Ovary (tissue), 9 donors: ENCODE results near the gene KIF6. TPM values are rescaled to one million over a fixed set of nuclear protein-coding genes. Genes with fewer than 3 reads are reported as not detected.

Source experiments
- DNase-seq, 5 donors: peaks; one replicate each; pipeline ENCODE4 v3.0.0-alpha.2; 2019 to 2020
- H3K27ac ChIP-seq, 2 donors: fragments of 200-600 bp; one replicate each; pipeline versions ENCODE4 v1.5.1 to v1.8.0; 2019 to 2022
- H3K27me3 ChIP-seq: fragments of 200-600 bp; one replicate; pipeline ENCODE4 v1.8.0; 2022
- H3K36me3 ChIP-seq: fragments of 200-600 bp; sonication (generic); one replicate; pipeline ENCODE4 v1.5.1; 2019
- H3K4me1 ChIP-seq: one replicate; pipeline ENCODE4 v1.8.1; 2013; ENCODE audit warnings: mild to moderate bottlenecking, moderate library complexity; ENCODE audit not compliant: insufficient read depth
- H3K4me3 ChIP-seq: fragments of 200-600 bp; sonication (generic); one replicate; pipeline ENCODE4 v1.5.1; 2017
- H3K9me3 ChIP-seq, 2 donors: fragments of 200-600 bp in 1 of 2; sonication (generic) in 1 of 2; one replicate each; pipeline versions ENCODE4 v1.5.1 to v1.8.1; 2013 to 2019; ENCODE audit warnings: mild to moderate bottlenecking in 1 of 2, moderate library complexity in 1 of 2
- EP300 ChIP-seq: sonication (generic); formaldehyde crosslinking; IDR thresholded peaks from one replicate; pipeline ENCODE4 v1.6.1; 2017; ENCODE audit warnings: antibody characterized with exemption
- POLR2A ChIP-seq: fragments of 450-650 bp; IDR thresholded peaks from one replicate; pipeline ENCODE4 v1.6.1; 2017; ENCODE audit warnings: antibody characterized with exemption, mild to moderate bottlenecking, moderate library complexity
- WGBS, 3 donors: extraction: QIAGEN DNeasy Blood & Tissue Kit in 1 of 3; methylation state at CpG; one replicate each; pipeline versions ENCODE4 v1.1.5 to v1.1.7; 2013 to 2017; 5-methylcytosine and 5-hydroxymethylcytosine counted together
- intact Hi-C, 4 donors: fragments of 100-400 bp; cut with DNase I; formaldehyde crosslinking; loops; one replicate each; pipeline versions ENCODE4 v1.11.0 to v1.15.1; 2022 to 2023
- polyA plus RNA-seq, 2 donors: library from polyadenylated mRNA; stranded (reverse); fragments of 200-250 nt in 1 of 2; fragments of 350-450 nt in 1 of 2; fragmentation: Illumina TruSeq in 1 of 2; extraction: RNeasy Lipid Tissue Mini Kit (QIAGEN cat#74804) in 1 of 2; gene quantifications; one replicate each; pipeline ENCODE4 v1.2.3, GENCODE V29; 2013 to 2014
- total RNA-seq, 7 donors: library from RNA; depleted of rRNA in 2 of 7; stranded (reverse); fragments of >200 nt in 2 of 7; fragmentation: NEBNext Ultra II Directional in 3 of 7; extraction: Animal tissue kit (Norgen Biotek cat#: 25700) in 3 of 7; gene quantifications; one replicate each; pipeline versions ENCODE4 v1.1.0 to v1.2.4, GENCODE V29; 2016 to 2023
- TF ChIP-seq, protein P1 (sequence below), 3 donors: fragments of 450-650 bp in 2 of 3; fragments of 200-600 bp in 1 of 3; IDR thresholded peaks; one replicate each; pipeline versions ENCODE4 v1.5.1 to v1.8.0; 2016 to 2022; ENCODE audit warnings: antibody characterized with exemption in 3 of 3, mild to moderate bottlenecking in 1 of 3
- donor health status: DM: no; HTN: no; CAD: no; lungs with moderate emphysema.
- donor health status: DM: no; HTN: no; CAD: no.
- donor health status: Bipolar disorder and iron deficiency.
- donor health status: DM: yes; HTN: yes; CAD: no.
- donor health status: DM: no; HTN: no; CAD: no.
- donor health status: DM: yes; HTN: yes; CAD: no.

Gene KIF6
- total and polyA plus RNA-seq, 9 donors = 0.12 to 2.1 (median 0.82) TPM

DNA sequence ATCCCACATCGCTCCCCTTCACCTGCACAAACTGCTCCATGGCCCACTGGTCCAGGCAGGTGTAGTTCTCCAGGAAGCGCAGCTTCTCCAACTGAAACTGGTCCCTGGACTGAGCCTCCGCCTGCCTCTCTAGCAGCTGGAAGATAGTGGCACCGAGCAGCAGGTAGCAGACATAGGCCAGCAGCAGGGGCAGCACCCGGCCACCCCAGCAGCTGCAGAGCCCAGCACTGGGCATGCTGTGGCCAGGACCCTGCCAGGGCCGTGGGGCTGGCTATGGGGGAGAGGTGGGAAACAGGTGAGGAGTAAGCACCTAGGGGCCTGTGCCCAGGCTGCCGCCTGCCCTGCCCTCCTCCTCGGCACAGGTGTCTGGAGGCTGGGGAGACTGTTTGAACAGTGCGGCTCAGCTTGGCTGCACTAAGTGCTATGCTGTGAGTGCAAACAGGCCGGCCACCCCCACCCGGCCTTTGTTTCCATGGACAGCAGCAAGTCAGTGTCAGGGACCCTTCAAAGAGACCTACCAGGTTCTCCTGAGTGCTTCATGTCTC, 402.8 kb downstream of the KIF6 start, which contains the start of gene KCNK16:
KCNK16 (minus strand) TSS at position 397 of the 545 bp plus-strand sequence; CDS start at position 235, 162 bp downstream.
- H3K36me3 ChIP-seq = no peaks in the 10 kb centered on the region
- H3K27ac ChIP-seq = no peak within 1 kb of the TSS
- no peak for DNase-seq
- H3K9me3 ChIP-seq = no peaks in the 10 kb centered on the region
- no peak within 1 kb of the TSS for H3K4me3 ChIP-seq
- no peaks in the 10 kb centered on the region for H3K4me1 ChIP-seq
- intact Hi-C loops = no loop called here
- WGBS, 3 donors = 71 to 89% (median 89%) methylated on average over 11 of the region's 11 CpGs
- TF ChIP-seq EP300 (no peak), POLR2A (no peak)
- TF ChIP-seq, protein P1, sequence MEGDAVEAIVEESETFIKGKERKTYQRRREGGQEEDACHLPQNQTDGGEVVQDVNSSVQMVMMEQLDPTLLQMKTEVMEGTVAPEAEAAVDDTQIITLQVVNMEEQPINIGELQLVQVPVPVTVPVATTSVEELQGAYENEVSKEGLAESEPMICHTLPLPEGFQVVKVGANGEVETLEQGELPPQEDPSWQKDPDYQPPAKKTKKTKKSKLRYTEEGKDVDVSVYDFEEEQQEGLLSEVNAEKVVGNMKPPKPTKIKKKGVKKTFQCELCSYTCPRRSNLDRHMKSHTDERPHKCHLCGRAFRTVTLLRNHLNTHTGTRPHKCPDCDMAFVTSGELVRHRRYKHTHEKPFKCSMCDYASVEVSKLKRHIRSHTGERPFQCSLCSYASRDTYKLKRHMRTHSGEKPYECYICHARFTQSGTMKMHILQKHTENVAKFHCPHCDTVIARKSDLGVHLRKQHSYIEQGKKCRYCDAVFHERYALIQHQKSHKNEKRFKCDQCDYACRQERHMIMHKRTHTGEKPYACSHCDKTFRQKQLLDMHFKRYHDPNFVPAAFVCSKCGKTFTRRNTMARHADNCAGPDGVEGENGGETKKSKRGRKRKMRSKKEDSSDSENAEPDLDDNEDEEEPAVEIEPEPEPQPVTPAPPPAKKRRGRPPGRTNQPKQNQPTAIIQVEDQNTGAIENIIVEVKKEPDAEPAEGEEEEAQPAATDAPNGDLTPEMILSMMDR (IDR thresholded peaks at IDR 0.05) = no peak
- no peaks in the 10 kb centered on the region for H3K27me3 ChIP-seq

DNA sequence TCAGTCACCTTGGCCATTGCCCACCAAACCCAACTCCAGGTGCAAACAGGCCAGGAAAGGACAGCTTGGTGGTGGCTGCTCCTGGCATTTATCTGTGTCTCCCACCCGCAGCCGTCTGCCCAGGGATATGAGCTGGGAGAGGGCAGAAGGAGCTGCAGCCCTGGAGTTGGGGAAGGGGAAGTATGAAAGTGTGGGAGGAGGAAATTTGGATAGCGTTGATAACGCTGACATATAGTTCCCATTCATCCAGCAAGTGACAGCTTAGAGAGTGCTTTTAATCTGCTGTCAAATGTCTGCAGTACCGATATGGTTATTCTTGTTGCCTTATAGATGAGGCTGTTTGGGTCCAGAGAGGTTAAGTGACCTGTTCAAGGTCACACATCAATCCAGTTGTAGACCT, 403.4 kb downstream of the KIF6 start:
- Histone ChIP-seq H3K4me1 (no peaks in the 10 kb centered on the region), H3K4me3 (no peak overlapping the region), H3K27me3 (no peaks in the 10 kb centered on the region), H3K9me3 (no peaks in the 10 kb centered on the region), H3K27ac (no peak overlapping the region), H3K36me3 (no peaks in the 10 kb centered on the region)
- no peak for TF ChIP-seq EP300
- TF ChIP-seq, protein P1 (IDR thresholded peaks at IDR 0.05) = no peak
- no peak for DNase-seq
- whole genome bisulfite sequencing, 3 donors = 45 to 61% (median 48%) methylated on average over 5 of the region's 5 CpGs
- intact Hi-C loops = no loop called here

DNA sequence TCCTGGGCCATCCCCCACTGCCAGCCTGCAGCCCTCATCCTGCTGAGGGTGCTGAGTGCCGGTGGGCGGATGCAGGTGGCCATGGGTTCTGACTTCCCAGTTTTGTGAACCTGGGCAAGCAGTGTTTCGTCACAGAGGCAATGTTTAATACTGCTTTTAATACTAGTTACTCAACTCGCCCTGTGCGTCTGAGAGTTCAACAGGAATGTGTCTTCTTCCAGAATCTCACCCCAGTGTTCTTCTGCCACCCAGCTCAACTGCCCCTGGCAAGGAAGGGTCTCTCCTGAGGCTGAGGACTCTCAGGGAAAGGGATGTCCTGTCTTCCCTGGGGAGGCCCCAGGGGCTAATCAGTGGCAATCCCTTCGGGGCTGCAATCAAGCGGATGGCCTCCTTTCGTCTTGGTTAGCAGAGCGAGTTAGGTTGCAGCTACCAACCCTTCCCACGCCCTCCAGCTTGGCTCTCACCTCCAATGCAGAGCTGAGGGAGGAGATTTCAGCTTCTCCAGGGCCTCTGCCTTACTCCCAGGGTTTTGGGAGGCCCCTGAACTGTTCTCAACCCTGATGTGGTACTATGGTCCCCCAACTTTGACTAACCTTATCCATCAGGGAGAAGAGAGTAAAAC, 404.7 kb downstream of the KIF6 start:
- H3K4me1 ChIP-seq = no peaks in the 10 kb centered on the region
- no peak for TF ChIP-seq POLR2A
- no peak for TF ChIP-seq EP300
- TF ChIP-seq, protein P1 (IDR thresholded peaks at IDR 0.05) = no peak
- WGBS, 3 donors = 73 to 84% (median 77%) methylated on average over 10 of the region's 10 CpGs
- DNase-seq = no peak
- intact Hi-C loops = no loop called here
- H3K27ac ChIP-seq = no peak overlapping the region
- H3K4me3 ChIP-seq = no peak overlapping the region
- no peaks in the 10 kb centered on the region for H3K36me3 ChIP-seq
- H3K9me3 ChIP-seq = no peaks in the 10 kb centered on the region
- no peaks in the 10 kb centered on the region for H3K27me3 ChIP-seq

DNA sequence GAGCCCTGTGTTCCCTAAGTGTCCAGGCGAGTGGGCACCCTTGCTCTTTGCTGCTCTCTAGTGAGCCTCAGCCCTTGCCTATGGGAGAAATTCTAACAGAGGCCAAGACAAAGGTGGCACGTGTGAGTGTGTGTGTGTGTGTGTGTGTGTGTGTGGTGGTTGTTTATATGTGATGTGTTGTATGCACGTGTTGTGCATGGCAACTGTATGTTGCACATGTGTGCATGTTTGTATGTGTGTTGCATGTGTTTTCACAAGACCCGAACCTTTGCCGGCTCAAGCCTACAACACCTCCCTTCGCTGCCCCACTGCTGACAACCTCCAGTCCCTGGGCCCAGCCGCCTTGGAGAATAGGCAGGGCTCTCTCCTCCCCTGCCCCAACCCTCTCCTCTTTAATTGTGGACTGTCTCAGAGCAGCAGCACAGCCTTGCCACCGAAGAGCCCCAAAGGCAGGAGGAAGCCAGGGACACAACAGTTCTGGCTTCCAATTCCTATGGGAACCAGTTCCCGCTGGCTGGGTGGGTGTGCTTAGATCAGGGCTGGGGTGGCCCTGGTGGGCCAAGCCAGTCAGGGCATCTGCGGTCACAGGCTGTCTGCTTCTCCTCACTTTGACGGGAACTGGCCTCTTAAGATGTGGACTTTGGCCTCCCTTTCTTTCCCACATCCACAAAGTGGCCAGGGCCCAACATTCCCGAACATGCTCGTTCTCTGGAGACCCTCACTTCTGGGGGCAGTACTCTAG, 405.4 kb downstream of the KIF6 start:
- Histone ChIP-seq H3K4me3 (no peak overlapping the region), H3K27ac (no peak overlapping the region)
- WGBS, 3 donors = 70 to 77% (median 74%) methylated on average over 13 of the region's 13 CpGs

More for the DNA sequence above, 405.4 kb downstream of the KIF6 start:
- no peak for DNase-seq
- TF ChIP-seq EP300 (no peak), POLR2A (no peak)
- TF ChIP-seq, protein P1 (IDR thresholded peaks at IDR 0.05) = no peak
- Histone ChIP-seq H3K9me3 (no peaks in the 10 kb centered on the region), H3K27me3 (no peaks in the 10 kb centered on the region), H3K36me3 (no peaks in the 10 kb centered on the region), H3K4me1 (no peaks in the 10 kb centered on the region)
- intact Hi-C loops = no loop called here
